SK-N-SH treated with all-trans-retinoic acid at 6 μM for 48 hours (cell line): ENCODE results near the gene PROCA1.

Experiments
- ATAC-seq: fragments of 200-7000 bp; cut with Tn5 transposase; 3 replicates; pipeline ENCODE4 v1.9.1; 2020; ENCODE audit warnings: mild to moderate bottlenecking, moderate library complexity
- ARNTL ChIP-seq: fragments of 450-650 bp; formaldehyde crosslinking; IDR thresholded peaks from 2 replicates; pipeline ENCODE4 v1.5.0; 2020; ENCODE audit warnings: low read depth, mild to moderate bottlenecking, moderate library complexity, borderline replicate concordance
- BACH2 ChIP-seq: fragments of 250-450 bp; sonication (Bioruptor Pico); IDR thresholded peaks from 2 replicates; pipeline ENCODE4 v1.9.0; 2021; ENCODE audit warnings: mild to moderate bottlenecking, borderline replicate concordance
- CREB5 ChIP-seq: fragments of 250-450 bp; sonication (Bioruptor Pico); IDR thresholded peaks from 2 replicates; pipeline ENCODE4 v1.5.1; 2020; ENCODE audit warnings: low read depth, mild to moderate bottlenecking, moderate library complexity
- CSDC2 ChIP-seq: fragments of 250-450 bp; sonication (Bioruptor Pico); IDR thresholded peaks from 2 replicates; pipeline ENCODE4 v1.5.0; 2020; ENCODE audit warnings: mild to moderate bottlenecking, moderate library complexity
- CSRNP3 ChIP-seq: fragments of 250-450 bp; sonication (Bioruptor Pico); IDR thresholded peaks from 2 replicates; pipeline ENCODE4 v1.5.1; 2021; ENCODE audit warnings: mild to moderate bottlenecking, moderate library complexity
- ESRRG ChIP-seq: fragments of 250-450 bp; sonication (Bioruptor Pico); IDR thresholded peaks from 2 replicates; pipeline ENCODE4 v1.6.1; 2021; ENCODE audit warnings: mild to moderate bottlenecking
- GLIS3 ChIP-seq: fragments of 250-450 bp; sonication (Bioruptor Pico); IDR thresholded peaks from 2 replicates; pipeline ENCODE4 v1.5.0; 2020; ENCODE audit warnings: mild to moderate bottlenecking, moderate library complexity
- ISL1 ChIP-seq: fragments of 250-450 bp; sonication (Bioruptor Pico); IDR thresholded peaks from 2 replicates; pipeline ENCODE4 v2.1.2; 2022; ENCODE audit warnings: mild to moderate bottlenecking, moderate library complexity
- OSR1 ChIP-seq: fragments of 250-450 bp; sonication (Bioruptor Pico); IDR thresholded peaks from 2 replicates; pipeline ENCODE4 v1.8.0; 2022; ENCODE audit warnings: moderate library complexity, mild to moderate bottlenecking, inconsistent platforms
- PATZ1 ChIP-seq: fragments of 250-450 bp; sonication (Bioruptor Pico); IDR thresholded peaks from 2 replicates; pipeline ENCODE4 v1.8.0; 2020; ENCODE audit warnings: mild to moderate bottlenecking, moderate library complexity, borderline replicate concordance
- PPARA ChIP-seq: fragments of 250-450 bp; sonication (Bioruptor Pico); IDR thresholded peaks from 2 replicates; pipeline ENCODE4 v1.5.0; 2020; ENCODE audit warnings: mild to moderate bottlenecking, borderline replicate concordance
- SNAI2 ChIP-seq: fragments of 250-450 bp; sonication (Bioruptor Pico); IDR thresholded peaks from 2 replicates; pipeline ENCODE4 v1.5.0; 2020; ENCODE audit warnings: mild to moderate bottlenecking, moderate library complexity
- TCF4 ChIP-seq: fragments of 250-450 bp; sonication (Bioruptor Pico); IDR thresholded peaks from 2 replicates; pipeline ENCODE4 v1.8.0; 2021; ENCODE audit warnings: mild to moderate bottlenecking, moderate library complexity, borderline replicate concordance
- TOX ChIP-seq: fragments of 250-450 bp; sonication (Bioruptor Pico); IDR thresholded peaks from 2 replicates; pipeline ENCODE4 v1.8.0; 2021; ENCODE audit warnings: mild to moderate bottlenecking, moderate library complexity, borderline replicate concordance
- TSHZ2 ChIP-seq: fragments of 250-450 bp; sonication (Bioruptor Pico); IDR thresholded peaks from 2 replicates; pipeline ENCODE4 v1.5.0; 2020; ENCODE audit warnings: mild to moderate bottlenecking, moderate library complexity
- ZC3H10 ChIP-seq: fragments of 250-450 bp; sonication (Bioruptor Pico); IDR thresholded peaks from 2 replicates; pipeline ENCODE4 v1.5.1; 2021; ENCODE audit warnings: mild to moderate bottlenecking, moderate library complexity
- ZFP3 ChIP-seq: fragments of 250-450 bp; sonication (Bioruptor Pico); IDR thresholded peaks from 2 replicates; pipeline ENCODE4 v1.5.0; 2020; ENCODE audit warnings: mild to moderate bottlenecking, moderate library complexity
- ZFP30 ChIP-seq: fragments of 450-650 bp; formaldehyde crosslinking; IDR thresholded peaks from 2 replicates; pipeline ENCODE4 v1.5.0; 2022; ENCODE audit warnings: mild to moderate bottlenecking, moderate library complexity
- ZNF565 ChIP-seq: fragments of 450-650 bp; formaldehyde crosslinking; conservative IDR thresholded peaks from 2 replicates; pipeline ENCODE4 v1.5.0; 2020; ENCODE audit warnings: low read depth, mild to moderate bottlenecking, moderate library complexity
- ZNF70 ChIP-seq: fragments of 450-650 bp; formaldehyde crosslinking; IDR thresholded peaks from 2 replicates; pipeline ENCODE4 v1.5.0; 2020; ENCODE audit warnings: mild to moderate bottlenecking, moderate library complexity
- ZNF8 ChIP-seq: fragments of 450-650 bp; formaldehyde crosslinking; IDR thresholded peaks from 2 replicates; pipeline ENCODE4 v1.5.0; 2020; ENCODE audit warnings: mild to moderate bottlenecking, moderate library complexity

The PROCA1 gene

GRCh38 chr17:28729950-28730330 lies 18.3 kb upstream of the PROCA1 start (continued):
- TF ChIP-seq TSHZ2 (CRISPR knock-in tag) (no peak), CSDC2 (CRISPR knock-in tag) (no peak)

GRCh38 chr17:28728364-28729200 lies 16.9 kb upstream of the PROCA1 start, which contains the start of gene NEK8:
TSS of gene NEK8 (plus strand) at chr17:28728788. CDS start at chr17:28728814, 26 bp downstream.
- no peak for TF ChIP-seq CSRNP3
- no peak for TF ChIP-seq ZNF8 (CRISPR knock-in tag)
- TF ChIP-seq ZFP30, result no peak
- TF ChIP-seq PATZ1 (CRISPR knock-in tag), result no peak
- no peak for TF ChIP-seq PPARA
- no peak for TF ChIP-seq TOX (CRISPR knock-in tag)
- no peak for TF ChIP-seq ZFP3 (CRISPR knock-in tag)
- no peak for TF ChIP-seq CSDC2 (CRISPR knock-in tag)
- TF ChIP-seq ISL1 (CRISPR knock-in tag), result no peak
- TF ChIP-seq CREB5 (CRISPR knock-in tag), result no peak
- TF ChIP-seq ZC3H10, result no peak
- no peak for TF ChIP-seq ARNTL (CRISPR knock-in tag)
- no peak for TF ChIP-seq SNAI2
- TF ChIP-seq OSR1, result no peak
- TF ChIP-seq ESRRG (CRISPR knock-in tag), result no peak
- TF ChIP-seq BACH2, result no peak
- no peak for TF ChIP-seq ZNF70 (CRISPR knock-in tag)
- TF ChIP-seq GLIS3 (CRISPR knock-in tag), result no peak
- TF ChIP-seq, all 23 proteins: peak for 0
- peak; percentile 43 for ATAC-seq

GRCh38 chr17:28726627-28727491 lies 15.2 kb upstream of the PROCA1 start:
- TF ChIP-seq ZNF70 (CRISPR knock-in tag), result peak; percentile 82
- no peak for TF ChIP-seq ZFP30
- peak; percentile 69 for ATAC-seq

- ATAC-seq, result peak; percentile 54
- TF ChIP-seq TCF4 (CRISPR knock-in tag) (no peak), TSHZ2 (CRISPR knock-in tag) (no peak), ZFP30 (no peak), ZNF8 (CRISPR knock-in tag) (no peak), PPARA (no peak), ZNF565 (CRISPR knock-in tag) (no peak), CSRNP3 (no peak), ESRRG (CRISPR knock-in tag) (no peak), ZFP3 (CRISPR knock-in tag) (no peak), CREB5 (CRISPR knock-in tag) (no peak)
Observed at GRCh38 chr17:28726226-28726626, 14.5 kb upstream of the PROCA1 start, which contains the start of gene TLCD1. TSS of gene TLCD1 (minus strand) at chr17:28726233. CDS start at chr17:28726097, 136 bp downstream.
